Measurements from ENCODE around the gene NUP210.

GRCh38 chr3:13325892-13326443, 94.2 kb downstream of the NUP210 start:
- no peak for TF ChIP-seq GATA3 (IDR thresholded peaks at IDR 0.05; ENCODE audit: low read depth, low read length)
- TF ChIP-seq GATA2 (IDR thresholded peaks at IDR 0.05; ENCODE audit: low read depth, low read length): no peak
